ENCODE results near the gene CIROP.

- TF ChIP-seq POLR2A (IDR thresholded peaks at IDR 0.05; ENCODE audit: low read depth, low read length) = no peak
- TF ChIP-seq TAF1 (IDR thresholded peaks at IDR 0.05; ENCODE audit: low read depth, low read length) = no peak
- no peak for TF ChIP-seq POLR2AphosphoS5 (IDR thresholded peaks at IDR 0.05; ENCODE audit: low read depth, low read length)
- TF ChIP-seq POU2F2 (IDR thresholded peaks at IDR 0.05; ENCODE audit: low read depth, low read length) = no peak
These were observed 47.6 kb downstream of the CIROP start, which contains the start of gene CDH24 for GRCh38 chr14:23056956-23057756.
